Choroid plexus epithelial cell (primary cell): ENCODE measurements around the gene RAB40A.

Experiments used
- DNase-seq: peaks from one replicate; pipeline ENCODE4 v3.0.0-alpha.2; 2010; ENCODE audit warnings: low read depth
- H3K4me3 ChIP-seq: 2 replicates; pipeline ENCODE4 v1.5.1; 2011; ENCODE audit warnings: low read depth, mild to moderate bottlenecking, control low read depth, low read length, moderate library complexity
- CTCF ChIP-seq: conservative IDR thresholded peaks from 2 replicates; pipeline ENCODE4 v1.5.1; 2011; ENCODE audit warnings: low read depth, mild to moderate bottlenecking, control low read depth, inconsistent platforms, low read length, moderate library complexity

RAB40A gene

GRCh38 chrX:103529550-103529949 is 10.3 kb upstream of the RAB40A start:
- DNase-seq: no peak
- no peak for TF ChIP-seq CTCF
- H3K4me3 ChIP-seq: no peak overlapping the region

- no peak for TF ChIP-seq CTCF
- no peak overlapping the region for H3K4me3 ChIP-seq
- no peak for DNase-seq
Observed at GRCh38 chrX:103524747-103525146, 5.5 kb upstream of the RAB40A start.

- no peak overlapping the region for H3K4me3 ChIP-seq
- no peak for TF ChIP-seq CTCF
- no peak for DNase-seq
Observed at GRCh38 chrX:103523605-103524004, 4.3 kb upstream of the RAB40A start.

- DNase-seq: peak; percentile 63
- H3K4me3 ChIP-seq: no peak overlapping the region
- no peak for TF ChIP-seq CTCF
Observed at GRCh38 chrX:103520386-103520785, 1.1 kb upstream of the RAB40A start.

- no peak for TF ChIP-seq CTCF
- no peak overlapping the region for H3K4me3 ChIP-seq
- no peak for DNase-seq
Observed at GRCh38 chrX:103518571-103518970, 718 bp downstream of the RAB40A start.

- DNase-seq: peak; percentile 83
- no peak overlapping the region for H3K4me3 ChIP-seq
- TF ChIP-seq CTCF: no peak
Observed at GRCh38 chrX:103517246-103517645, 2.0 kb downstream of the RAB40A start.

GRCh38 chrX:103513476-103514108 is 5.7 kb downstream of the RAB40A start:
- no peak overlapping the region for H3K4me3 ChIP-seq
- no peak for TF ChIP-seq CTCF
- DNase-seq: peak; percentile 71
